Fibroblast of villous mesenchyme (primary cell): ENCODE data around the gene ATXN7. TPM values are rescaled to one million over a fixed set of nuclear protein-coding genes. Genes with fewer than 3 reads are reported as not detected.

ENCODE experiments used
- DNase-seq: peaks from one replicate; pipeline ENCODE4 v3.0.0-alpha.2; 2010; ENCODE audit warnings: low read depth
- H3K4me3 ChIP-seq: 2 replicates; pipeline ENCODE4 v1.5.1; 2011; ENCODE audit warnings: low read depth, mild to moderate bottlenecking, low read length
- CTCF ChIP-seq: IDR thresholded peaks from 2 replicates; pipeline ENCODE4 v1.5.1; 2012; ENCODE audit warnings: low read depth, mild to moderate bottlenecking, low read length; ENCODE audit not compliant: insufficient read depth
- total RNA-seq: library from RNA; depleted of rRNA; stranded (reverse); fragments of >200 nt; gene quantifications from 2 replicates; pipeline ENCODE4 v1.2.3, GENCODE V29; 2012

ATXN7 gene
- total RNA-seq, 1 donor, result 14.7 TPM

DNA sequence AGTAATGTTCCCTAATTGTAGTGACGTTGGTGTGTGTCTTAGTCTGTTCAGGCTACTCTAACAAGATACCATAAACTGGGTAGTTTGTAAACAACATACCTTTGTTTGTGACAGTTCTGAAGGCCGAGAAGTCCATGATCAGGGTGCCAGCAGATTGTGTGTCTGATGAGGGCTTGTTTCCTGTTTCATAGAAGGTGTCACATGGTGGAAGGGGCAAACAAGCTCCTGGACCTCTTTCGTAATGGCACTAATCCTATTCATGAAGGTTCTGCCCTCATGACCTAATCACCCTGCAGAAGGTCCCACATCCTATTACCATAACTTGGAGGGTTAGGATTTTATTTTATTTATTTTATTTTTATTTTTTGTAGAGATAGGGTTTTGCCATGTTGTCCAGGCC, 11.1 kb downstream of the ATXN7 start:
- DNase-seq, result no peak
- no peak for TF ChIP-seq CTCF
- no peak overlapping the region for H3K4me3 ChIP-seq

- no peak for TF ChIP-seq CTCF
- no peak for DNase-seq
- no peak overlapping the region for H3K4me3 ChIP-seq
Measured at GRCh38 chr3:63875510-63875909, 11.8 kb downstream of the ATXN7 start.

- TF ChIP-seq CTCF, result no peak
- no peak overlapping the region for H3K4me3 ChIP-seq
- peak; percentile 71 for DNase-seq
Measured at GRCh38 chr3:63876260-63876659, 12.6 kb downstream of the ATXN7 start.

DNA sequence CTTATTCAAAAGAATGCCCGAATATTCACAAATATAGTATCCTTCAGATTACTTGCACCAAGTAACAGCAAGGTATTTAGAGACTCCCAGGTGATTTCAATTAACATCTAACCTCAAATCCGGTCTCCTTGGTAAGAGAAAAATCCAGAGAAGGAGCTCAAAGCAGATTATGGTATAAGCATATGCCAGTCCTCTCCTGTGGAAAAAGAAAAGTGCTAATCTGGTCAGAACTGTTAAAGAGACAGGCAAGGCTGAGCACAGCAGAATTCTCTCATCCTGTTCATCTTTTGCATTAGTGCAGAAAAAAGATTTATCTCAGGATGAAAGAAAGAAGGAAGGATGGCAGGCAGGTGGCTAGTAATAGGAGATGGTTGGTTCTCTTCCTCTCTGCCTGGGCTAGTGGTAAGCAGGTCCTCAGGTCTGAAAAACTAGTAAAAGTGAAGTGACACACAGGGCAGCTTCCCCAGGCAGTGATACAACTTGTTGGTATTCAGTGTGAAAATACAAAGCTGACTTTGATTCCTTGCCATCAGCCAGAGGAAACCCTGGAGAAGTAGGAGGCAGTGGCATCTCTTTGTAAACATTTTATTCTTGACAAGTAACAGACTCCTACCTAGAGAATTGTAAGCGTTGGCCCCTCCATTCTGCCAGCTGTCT, 14.2 kb downstream of the ATXN7 start:
- no peak for TF ChIP-seq CTCF
- DNase-seq, result no peak
- H3K4me3 ChIP-seq, result no peak overlapping the region

GRCh38 chr3:63878394-63879060, 14.9 kb downstream of the ATXN7 start:
- no peak for TF ChIP-seq CTCF
- H3K4me3 ChIP-seq, result no peak overlapping the region
- DNase-seq, result no peak

DNA sequence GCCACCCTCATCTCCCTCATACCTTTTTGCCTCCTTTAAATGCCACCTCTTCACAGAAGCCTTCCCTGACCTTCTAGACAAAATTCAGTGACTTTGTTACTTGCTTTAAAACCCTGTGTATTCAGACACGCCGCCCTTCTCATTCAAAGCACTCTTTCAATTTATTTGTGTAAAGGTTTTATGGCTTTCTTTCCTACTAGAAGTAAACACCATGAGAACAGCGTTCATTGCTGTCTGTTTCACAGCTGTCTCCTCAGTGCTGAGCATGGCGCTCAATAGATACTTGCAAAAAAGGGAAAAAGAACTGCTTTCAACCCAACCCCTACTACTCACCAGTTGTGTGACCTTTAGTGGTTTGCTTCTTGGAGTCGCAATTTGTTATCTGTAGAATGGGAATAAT, 17.0 kb downstream of the ATXN7 start:
- DNase-seq, result no peak
- TF ChIP-seq CTCF, result no peak
- no peak overlapping the region for H3K4me3 ChIP-seq
